ENCODE data around the gene HOXB4. TPM values are rescaled to one million over a fixed set of nuclear protein-coding genes. Genes with fewer than 3 reads are reported as not detected.
A peak's percentile ranks its signal among the peaks of the same experiment; 100 is the strongest.

Gene HOXB4
- total RNA-seq, 1 donor from 2014 or later: 5.8 TPM

DNA sequence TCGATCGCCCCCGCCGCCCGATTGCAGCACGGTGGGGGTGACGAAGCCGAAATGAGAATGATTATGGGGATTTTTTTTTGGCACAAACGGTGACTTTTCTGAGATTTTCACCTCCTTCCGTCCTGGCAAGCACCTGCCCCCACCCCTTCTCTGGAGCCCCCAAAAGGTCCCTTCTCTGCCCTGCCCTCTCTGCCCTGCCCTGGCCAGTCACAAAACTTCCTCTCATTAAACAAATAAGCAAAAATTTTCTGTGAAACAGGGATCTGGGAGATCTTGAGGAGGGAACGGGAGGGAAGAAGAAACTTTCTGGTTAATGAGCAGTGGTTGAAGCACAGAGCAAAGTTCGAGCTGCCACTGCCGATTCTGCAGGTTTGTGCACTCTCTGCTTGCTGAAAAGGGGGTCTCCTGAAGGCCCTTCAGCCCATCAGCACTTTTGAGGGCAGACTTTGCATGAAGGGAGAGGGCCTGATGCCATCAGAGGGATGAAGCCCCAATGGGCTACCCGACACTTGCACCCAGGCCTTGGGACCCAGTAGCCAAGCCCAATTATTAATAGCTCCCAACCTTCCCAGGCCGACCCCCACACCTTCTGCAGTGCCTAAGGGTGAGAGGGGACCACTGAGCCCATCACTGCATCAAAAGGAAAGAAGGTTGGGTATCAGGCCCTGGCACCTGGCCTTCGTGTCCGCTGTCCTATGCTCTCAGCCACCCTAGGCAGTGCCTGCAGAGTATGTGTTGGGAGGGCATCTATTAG lies 38.0 kb upstream of the HOXB4 start:
- Histone ChIP-seq H3K27me3 (ENCODE audit: low read depth) (peaks cover 96% of the 10 kb centered on the region), H3K27ac (no peak overlapping the region), H3K9me3 (no peaks in the 10 kb centered on the region), H3K4me3 (no peak overlapping the region), H3K4me1 (peaks cover 29% of the 10 kb centered on the region), H3K36me3 (no peaks in the 10 kb centered on the region)
- no peak for DNase-seq
- TF ChIP-seq, protein P1, sequence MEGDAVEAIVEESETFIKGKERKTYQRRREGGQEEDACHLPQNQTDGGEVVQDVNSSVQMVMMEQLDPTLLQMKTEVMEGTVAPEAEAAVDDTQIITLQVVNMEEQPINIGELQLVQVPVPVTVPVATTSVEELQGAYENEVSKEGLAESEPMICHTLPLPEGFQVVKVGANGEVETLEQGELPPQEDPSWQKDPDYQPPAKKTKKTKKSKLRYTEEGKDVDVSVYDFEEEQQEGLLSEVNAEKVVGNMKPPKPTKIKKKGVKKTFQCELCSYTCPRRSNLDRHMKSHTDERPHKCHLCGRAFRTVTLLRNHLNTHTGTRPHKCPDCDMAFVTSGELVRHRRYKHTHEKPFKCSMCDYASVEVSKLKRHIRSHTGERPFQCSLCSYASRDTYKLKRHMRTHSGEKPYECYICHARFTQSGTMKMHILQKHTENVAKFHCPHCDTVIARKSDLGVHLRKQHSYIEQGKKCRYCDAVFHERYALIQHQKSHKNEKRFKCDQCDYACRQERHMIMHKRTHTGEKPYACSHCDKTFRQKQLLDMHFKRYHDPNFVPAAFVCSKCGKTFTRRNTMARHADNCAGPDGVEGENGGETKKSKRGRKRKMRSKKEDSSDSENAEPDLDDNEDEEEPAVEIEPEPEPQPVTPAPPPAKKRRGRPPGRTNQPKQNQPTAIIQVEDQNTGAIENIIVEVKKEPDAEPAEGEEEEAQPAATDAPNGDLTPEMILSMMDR (IDR thresholded peaks at IDR 0.05): no peak
- intact Hi-C loops (cut with DNase I): no loop called here
- ATAC-seq: no peak

DNA sequence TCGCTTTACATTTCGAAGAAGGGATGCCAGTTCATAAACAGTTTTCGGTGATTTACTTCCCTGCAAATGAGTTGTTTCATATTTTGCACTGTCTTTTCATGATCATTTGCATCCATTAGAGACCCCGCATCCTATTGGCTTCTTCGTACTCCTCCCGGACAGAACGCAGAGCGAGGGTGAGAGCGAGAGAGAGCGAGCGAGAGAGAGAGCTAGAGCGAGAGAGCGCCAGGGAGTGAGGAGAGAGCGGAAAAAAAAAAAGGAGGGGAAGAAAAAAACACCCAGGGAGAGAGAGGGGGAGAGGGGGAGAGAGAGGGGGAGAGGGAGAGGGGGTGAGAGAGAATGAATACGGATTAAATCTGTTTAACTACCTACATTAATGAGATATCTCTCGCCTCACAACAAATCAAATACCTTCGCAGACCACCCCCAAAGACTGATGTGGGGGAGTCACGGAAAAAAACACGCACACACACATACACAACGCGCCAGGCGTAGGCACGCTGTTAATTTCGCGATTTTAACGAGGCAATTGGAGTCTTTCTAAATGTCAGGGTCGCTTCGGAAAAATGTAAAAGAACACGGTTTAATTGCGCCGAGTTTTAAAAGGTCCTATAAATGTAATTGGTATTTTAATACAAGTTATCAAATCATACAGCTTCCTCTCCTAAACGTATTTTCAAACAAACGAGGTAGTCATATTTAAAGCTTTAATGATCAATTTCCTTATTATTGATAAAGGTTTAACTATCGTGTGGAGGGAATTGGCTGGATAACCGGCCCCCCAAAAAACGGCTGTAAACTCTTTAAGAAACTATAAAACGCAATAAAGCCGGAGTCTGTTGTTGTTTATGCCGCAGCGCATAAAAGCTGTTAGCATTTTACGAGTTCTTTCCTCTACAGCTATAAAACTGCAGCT lies 37.2 kb upstream of the HOXB4 start, which contains the start of gene HOXB8:
Gene HOXB8 (minus strand): TSS at position 246 of the 916 bp plus-strand sequence. CDS start 588 bp downstream, outside the sequence.
- H3K36me3 ChIP-seq: no peaks in the 10 kb centered on the region
- TF ChIP-seq, protein P1 (IDR thresholded peaks at IDR 0.05): no peak
- H3K4me1 ChIP-seq: peaks cover 37% of the 10 kb centered on the region
- no peak within 1 kb of the TSS for H3K27ac ChIP-seq
- ATAC-seq: no peak
- DNase-seq: no peak
- H3K27me3 ChIP-seq (ENCODE audit: low read depth): peaks cover 96% of the 10 kb centered on the region
- intact Hi-C loops (cut with DNase I): no loop called here
- peak within 1 kb of the TSS; percentile 28 for H3K4me3 ChIP-seq
- no peaks in the 10 kb centered on the region for H3K9me3 ChIP-seq

DNA sequence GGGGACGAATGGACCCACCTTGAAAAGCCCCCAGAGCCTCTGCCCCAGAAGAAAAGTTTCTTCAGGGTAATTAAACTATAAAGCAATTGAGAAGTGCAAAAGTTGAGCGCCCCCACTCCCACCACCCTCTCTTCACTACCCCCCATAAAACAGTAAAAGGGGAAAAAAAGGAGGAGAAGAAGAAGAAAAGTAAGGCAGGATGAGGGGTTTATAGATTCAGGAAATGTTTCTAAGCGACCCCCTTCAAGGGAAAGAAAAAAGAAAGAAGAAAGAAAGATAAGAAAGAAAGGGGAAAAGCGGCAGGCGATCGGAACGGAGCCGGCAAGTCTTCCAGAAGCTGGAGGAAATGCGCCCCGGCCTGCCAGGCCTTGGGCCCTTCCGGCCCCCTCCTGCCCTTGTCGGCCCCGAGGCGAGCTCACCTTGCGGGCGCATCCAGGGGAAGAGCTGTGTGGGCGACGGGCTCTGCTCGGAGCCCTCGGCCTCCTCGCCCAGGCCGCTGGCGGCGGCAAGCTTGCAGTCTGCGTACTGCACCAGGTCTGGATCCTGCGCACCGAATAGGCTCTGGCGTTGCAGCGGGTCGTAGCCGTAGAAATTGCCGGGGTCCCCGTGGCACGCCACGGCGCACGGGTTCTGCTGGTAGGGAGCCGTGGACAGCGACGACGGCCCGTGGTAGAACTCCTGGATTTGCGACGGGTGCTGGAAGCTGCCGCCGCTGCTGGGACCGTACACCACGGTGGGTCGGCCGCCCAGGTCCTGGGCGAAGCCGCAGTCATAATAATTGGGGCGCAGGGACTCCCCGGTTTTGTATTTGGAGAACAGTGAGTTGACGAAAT lies 35.9 kb upstream of the HOXB4 start:
- no peaks in the 10 kb centered on the region for H3K9me3 ChIP-seq
- ATAC-seq: no peak
- DNase-seq: no peak
- no peak overlapping the region for H3K27ac ChIP-seq
- peaks cover 96% of the 10 kb centered on the region for H3K27me3 ChIP-seq (ENCODE audit: low read depth)
- H3K4me1 ChIP-seq: peaks cover 42% of the 10 kb centered on the region
- TF ChIP-seq, protein P1 (IDR thresholded peaks at IDR 0.05): no peak
- peak overlapping the region; percentile 64 for H3K4me3 ChIP-seq
- intact Hi-C loops (cut with DNase I): no loop called here
- no peaks in the 10 kb centered on the region for H3K36me3 ChIP-seq

DNA sequence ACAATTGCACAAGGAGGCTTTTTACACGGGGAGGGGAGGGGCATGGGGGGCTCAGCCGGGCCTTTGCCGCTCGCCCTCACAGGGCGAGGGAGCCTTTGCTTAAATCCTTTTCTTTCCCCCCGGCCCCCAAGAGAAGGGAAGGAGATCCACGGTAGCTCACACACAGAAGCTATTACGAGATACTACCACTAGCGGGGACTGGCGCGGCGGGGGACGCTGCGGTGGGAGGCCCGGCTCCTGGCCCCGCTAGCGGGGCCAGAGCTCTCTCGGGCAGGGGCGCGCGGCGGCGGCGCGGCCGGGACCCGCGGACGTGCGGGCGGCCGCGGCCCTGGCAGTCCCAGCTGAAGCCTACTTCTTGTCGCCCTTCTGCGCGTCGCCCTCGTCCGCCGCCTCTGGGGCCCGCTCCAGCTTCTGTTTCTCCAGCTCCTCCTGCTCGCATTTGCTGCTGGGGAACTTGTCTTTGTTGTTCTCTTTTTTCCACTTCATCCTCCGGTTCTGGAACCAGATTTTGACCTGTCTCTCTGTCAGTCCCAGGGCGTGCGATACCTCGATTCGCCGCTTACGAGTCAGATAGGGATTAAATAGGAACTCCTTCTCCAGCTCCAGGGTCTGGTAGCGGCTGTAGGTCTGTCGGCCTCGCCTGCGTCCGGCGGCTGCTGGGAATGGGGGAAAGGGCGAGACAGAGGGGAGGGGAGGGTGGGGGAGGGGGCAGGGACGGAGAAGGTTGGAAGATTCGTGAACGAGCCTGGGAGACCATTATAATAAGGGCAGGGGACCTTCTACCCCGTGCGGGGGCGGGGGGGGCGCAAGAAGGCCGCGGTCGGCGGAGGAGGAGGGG lies 34.9 kb upstream of the HOXB4 start:
- Histone ChIP-seq H3K27ac (no peak overlapping the region), H3K27me3 (ENCODE audit: low read depth) (peaks cover 98% of the 10 kb centered on the region)

More for the DNA sequence above, 34.9 kb upstream of the HOXB4 start:
- DNase-seq (no peak), ATAC-seq (no peak)
- H3K9me3 ChIP-seq: no peaks in the 10 kb centered on the region
- H3K4me1 ChIP-seq: peaks cover 41% of the 10 kb centered on the region
- H3K4me3 ChIP-seq: peak overlapping the region; percentile 64
- H3K36me3 ChIP-seq: no peaks in the 10 kb centered on the region
- TF ChIP-seq, protein P1 (IDR thresholded peaks at IDR 0.05): no peak
- intact Hi-C loops (cut with DNase I): no loop called here
